ENCODE results near the gene GMCL2.
"Not testable (repeated sequence)": the region's sequence is repeated elsewhere in the genome, so short reads cannot be mapped to it uniquely, and the experiment has no call there.

Gene GMCL2

GRCh38 chr5:178187014-178187413 lies at the start of gene GMCL2:
GMCL2 (minus strand) TSS chr5:178187371; CDS start chr5:178187299, 72 bp downstream.
- DNase-seq (ENCODE audit: low read depth in 2 of 2) = no peak

DNA sequence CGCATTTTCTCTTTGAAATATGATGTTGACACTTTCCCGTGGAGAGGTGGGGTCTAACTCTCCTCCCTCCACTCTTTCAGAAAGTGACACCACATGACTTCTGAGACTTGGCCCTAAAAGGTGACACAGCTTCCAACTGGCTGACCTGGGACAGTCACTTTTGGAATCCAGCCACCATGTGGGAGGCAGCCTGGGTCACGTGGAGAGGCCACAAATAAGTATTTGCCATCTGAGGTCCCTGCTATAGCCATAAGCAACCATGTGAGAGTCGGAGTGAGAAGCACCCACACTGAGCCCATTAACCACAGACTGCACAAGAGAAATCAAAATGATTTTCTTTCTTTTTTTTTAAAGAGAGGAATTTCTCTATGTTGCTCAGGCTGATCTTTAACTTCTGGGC lies 49.5 kb upstream of the GMCL2 start:
- DNase-seq (ENCODE audit: low read depth in 2 of 2) = no peak

- no peak for DNase-seq (ENCODE audit: low read depth in 2 of 2)
These were observed 49.0 kb upstream of the GMCL2 start for GRCh38 chr5:178236126-178236525.

- DNase-seq (ENCODE audit: low read depth in 2 of 2) = no peak
These were observed 48.4 kb upstream of the GMCL2 start for GRCh38 chr5:178235588-178235974.

DNA sequence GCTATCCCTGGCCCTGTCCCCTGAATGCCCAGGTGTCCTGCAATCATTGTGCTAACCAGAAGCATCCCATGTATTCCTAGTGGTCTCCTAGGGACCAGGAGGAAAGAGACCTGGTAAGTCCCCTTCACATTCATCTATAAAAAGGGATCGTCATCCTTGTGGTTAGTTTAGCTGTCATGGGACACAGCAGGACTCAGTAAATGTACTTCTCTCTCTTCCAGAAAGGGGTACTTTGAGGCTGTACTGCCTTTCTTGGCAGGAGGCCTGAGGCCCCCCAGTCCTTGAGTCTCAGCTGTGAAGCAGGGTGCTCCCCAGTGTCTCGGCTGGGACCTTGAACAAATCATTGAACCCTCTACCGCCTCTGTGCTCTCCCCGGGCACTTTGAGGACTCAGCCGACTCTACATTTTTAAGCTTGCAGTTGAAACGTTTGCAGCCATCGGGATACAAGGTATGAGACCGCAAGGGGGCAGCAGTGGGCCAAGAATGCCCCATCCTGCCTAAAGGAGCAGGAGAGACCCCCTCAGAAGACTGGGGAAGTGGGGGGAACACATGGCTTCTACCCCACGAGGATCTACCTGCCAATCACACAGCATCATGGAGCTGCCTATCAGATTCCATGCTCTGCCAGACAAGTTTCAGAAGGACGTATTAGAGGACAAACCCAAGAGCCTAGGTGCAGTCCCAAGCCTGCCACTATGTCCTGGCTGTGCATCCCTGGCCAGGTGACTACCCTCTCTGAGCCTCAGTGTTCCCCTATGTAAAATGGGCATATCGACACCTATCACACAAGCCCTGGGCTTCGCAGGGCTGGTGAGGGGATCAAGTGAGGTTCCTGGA lies 47.8 kb upstream of the GMCL2 start:
- DNase-seq (ENCODE audit: low read depth in 2 of 2) = peak; percentile 48 to 71

DNA sequence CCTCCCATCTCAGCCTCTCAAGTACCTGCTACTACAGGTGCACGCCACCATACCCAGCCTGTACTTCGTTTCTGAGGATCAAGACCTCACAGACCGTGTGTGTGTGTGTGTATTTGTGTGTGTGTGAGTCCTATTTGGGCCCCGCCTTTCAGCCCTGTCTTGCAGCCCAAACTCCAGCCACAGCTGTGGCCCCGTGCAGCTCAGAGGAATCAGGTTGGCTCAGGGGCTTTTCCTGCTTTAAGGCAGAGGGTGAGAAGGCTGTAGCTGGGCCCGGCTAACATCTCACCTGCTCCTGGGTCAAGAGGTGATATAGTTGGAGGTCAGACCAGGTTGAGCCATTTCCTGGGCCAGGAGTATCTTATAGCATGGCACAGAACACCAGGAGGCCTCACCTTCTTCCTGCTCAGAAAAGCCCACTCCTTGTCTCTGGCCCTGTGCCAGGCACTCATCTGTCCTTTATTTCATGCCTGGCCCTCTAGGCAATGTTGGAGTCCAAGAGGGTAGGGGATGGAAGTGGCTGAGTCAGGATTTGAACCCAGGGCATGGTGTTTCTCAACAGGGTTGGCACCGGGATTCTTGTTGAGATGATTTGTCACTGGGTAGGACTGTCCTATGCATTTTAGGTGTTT lies 47.1 kb upstream of the GMCL2 start:
- no peak for DNase-seq (ENCODE audit: low read depth in 2 of 2)

DNA sequence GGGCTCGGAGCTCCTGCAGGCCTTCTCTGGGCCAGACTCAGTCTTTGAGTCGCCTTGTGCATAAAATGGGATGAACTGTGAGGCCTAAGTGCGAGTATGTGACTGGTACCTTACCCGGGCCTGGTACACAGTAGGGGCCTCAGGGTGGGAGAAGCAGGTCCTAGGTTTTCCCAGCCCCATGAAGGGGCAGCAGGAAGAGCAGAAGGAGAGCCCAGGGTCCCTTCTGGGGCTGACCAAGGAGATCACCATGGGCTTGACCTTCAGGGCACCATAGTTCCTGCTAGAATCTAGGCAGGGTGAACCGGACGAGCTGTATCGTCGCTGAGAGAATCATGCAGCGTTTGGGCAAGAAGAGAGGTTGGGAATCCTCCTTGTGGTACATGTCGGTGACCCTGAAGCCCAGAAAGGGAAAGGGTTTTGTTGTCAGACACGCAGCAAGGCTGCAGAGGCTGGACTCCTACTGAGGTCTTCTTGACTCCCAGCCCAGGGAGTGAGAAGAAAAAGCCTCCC lies 45.8 kb upstream of the GMCL2 start:
- DNase-seq (ENCODE audit: low read depth in 2 of 2) = no peak

DNA sequence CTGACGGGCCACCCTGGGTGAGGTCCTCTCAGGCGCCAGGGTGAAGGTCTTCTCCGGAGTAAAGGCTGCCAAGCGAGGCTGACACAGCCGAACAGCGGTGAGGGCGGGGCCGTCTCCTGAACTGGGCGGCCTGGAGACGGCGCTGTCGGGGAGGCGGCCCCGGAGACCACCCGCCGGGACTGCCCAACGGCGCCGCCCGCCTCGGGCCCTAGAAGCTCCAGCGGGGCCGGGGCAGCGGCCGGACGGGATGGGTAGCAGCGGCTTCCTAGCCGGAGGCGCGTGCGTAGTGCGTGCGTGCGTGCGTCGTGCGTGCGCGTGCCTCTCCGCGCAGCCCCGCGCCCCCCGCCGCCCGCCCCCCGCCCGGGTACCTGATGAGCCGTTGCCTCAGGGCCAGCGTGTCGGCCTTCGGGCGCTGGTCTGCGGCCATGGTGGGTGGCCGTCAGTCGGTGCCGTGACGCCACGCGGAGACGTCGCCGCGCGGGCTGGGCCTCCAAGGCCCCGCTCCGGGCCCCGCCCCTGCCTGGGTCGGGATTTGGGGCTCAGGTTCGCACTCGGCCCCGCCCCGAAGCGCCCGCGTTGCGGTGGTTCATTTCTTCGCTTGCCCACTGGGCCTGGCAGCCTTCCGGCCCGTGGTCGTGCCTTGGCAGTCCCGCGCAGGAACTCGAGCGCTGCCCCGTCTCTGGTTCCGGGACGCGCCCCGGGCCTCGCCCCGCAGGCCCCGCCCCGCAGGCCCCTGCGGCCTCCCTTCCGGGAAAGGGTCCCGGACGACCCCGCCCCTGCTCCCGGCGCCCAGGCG lies 45.2 kb upstream of the GMCL2 start, which contains the start of gene PHYKPL:
TSS of gene PHYKPL (minus strand) at position 679 of the 796 bp plus-strand sequence. CDS start at position 427, 252 bp downstream.
- peak; percentile 37 to 63 for DNase-seq (ENCODE audit: low read depth in 2 of 2)

DNA sequence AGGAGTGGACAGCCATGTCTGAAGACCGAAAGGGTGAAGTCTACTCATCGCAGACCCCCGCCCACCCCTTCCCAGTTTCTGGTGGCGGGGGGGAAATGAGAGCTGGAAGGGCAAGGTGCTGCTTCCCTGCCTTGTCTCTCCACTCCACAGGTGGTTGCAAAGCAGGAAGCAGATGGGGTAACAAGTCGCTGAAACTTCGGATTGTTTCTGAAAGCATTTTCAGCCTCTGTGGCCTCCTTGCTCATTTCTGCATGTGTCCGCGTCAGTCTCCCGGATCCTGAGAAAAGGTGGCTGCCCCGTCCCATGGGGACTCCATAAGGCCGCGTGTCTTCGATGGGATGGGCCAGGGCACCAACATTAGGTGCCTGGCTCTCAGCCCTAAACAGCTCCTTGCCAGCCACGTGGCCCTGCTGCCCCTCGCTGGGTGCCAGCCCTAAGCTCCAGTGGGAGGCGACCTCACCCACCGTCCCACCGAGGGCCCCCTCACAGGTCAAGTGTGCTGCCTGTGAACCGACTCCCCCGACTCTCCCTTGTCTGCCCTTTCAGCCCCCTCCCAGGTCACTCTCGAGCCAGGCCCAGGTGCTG lies 44.5 kb upstream of the GMCL2 start:
- no peak for DNase-seq (ENCODE audit: low read depth in 2 of 2)

GRCh38 chr5:178230879-178231538 lies 43.8 kb upstream of the GMCL2 start:
- DNase-seq (ENCODE audit: low read depth in 2 of 2) = no peak

DNA sequence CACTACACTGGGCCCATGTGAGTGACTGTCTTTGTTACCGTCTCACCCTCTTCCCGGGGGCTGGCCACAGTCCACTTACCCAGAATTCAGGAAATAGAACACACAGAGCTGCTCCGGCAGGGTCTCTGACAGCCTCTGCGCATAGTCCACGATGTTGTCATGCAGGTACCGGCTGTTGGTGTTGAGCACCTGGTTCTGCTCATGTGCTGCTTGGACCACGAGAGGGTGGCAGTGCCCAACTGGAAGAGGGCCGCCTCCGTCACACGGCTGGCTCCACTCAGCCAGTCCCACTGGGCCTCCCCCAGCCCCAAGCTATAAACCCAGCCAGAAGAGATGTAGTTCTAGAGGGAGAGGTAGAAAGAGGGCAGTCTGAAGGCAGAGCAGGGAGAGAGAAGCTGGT lies 42.7 kb upstream of the GMCL2 start:
- no peak for DNase-seq (ENCODE audit: low read depth in 2 of 2)

DNA sequence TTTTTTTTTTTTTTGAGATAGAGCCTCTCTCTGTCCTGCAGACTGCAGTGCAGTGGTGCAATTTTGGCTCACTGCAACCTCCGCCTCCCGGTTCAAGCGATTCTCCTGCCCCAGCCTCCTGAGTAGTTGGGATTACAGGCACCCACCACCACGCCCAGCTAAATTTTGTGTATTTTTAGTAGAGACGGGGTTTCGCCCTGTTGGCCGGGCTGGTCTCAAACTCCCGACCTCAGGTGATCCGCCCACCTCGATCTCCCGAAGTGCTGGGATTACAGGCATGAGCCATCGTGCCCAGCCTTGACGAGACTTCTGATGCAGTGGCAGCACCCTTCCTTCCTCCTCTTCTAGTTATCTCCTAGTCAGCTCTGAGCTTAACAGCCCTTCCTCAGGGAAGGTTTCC lies 41.9 kb upstream of the GMCL2 start:
- not testable (repeated sequence) for DNase-seq (ENCODE audit: low read depth in 2 of 2)

DNA sequence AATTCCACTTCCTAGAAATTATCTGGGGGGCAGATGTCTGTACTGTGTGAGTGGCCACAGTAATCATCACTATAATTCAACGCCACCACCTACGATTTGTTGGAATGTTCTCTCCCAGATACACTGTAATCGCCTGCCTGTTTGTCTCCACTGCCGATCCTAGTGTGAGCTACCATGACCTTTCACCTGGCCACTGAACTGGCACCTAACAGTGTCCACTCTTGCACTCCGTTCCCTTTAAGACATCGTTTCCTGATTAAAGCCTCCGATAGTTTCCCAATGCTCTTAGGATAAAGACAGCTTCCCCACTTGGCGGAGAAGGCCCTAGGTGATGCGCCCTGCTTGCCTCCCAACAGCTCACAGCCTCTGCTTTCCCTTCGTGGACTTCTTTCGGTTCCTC lies 41.4 kb upstream of the GMCL2 start:
- DNase-seq (ENCODE audit: low read depth in 2 of 2) = no peak

DNA sequence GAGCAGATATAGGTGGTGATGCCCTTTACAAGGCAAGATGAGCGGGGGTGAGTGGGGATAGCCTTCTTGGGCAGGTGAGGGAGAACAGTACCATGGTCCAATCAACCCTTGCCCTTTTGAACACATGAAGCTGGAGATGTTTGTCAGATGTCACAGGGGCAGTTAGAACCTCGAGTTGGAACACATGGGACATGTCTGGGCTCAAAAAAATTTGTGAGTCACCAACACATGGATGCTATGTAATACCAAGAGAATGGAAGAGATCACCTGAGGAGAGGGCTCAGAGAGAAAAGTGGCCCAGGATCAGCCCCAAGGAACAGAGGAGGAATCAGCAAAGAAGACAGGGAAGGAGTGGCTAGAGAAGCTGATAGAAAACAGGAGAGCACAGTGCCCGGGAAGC lies 40.8 kb upstream of the GMCL2 start:
- DNase-seq (ENCODE audit: low read depth in 2 of 2) = no peak

DNA sequence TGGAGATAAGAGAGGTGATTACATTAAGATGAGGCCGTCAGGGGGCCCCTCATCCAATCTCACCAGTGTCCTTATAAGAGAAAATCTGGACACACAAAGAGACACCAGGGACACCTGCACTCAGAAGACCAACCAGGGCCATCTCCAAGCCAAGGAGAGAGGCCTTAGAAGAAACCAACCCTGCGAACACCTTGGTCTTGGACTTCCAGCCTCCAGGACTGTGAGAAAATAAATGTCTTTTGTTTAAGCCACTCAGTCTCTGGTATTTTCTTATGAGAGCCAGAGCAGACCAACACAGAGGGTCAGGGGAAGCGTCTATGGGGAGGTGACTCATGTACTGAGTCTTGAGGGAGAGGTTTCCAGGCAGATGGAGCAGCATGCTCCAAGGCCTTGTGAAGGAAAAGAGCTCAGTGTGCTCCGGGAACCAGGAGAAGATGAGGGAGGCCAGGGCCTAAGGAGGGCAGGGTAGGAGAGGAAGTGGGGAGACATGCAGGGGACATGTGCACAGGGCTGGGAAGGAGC lies 40.0 kb upstream of the GMCL2 start:
- no peak for DNase-seq (ENCODE audit: low read depth in 2 of 2)

GRCh38 chr5:178225174-178225573 lies 38.0 kb upstream of the GMCL2 start:
- DNase-seq (ENCODE audit: low read depth in 2 of 2) = no peak

DNA sequence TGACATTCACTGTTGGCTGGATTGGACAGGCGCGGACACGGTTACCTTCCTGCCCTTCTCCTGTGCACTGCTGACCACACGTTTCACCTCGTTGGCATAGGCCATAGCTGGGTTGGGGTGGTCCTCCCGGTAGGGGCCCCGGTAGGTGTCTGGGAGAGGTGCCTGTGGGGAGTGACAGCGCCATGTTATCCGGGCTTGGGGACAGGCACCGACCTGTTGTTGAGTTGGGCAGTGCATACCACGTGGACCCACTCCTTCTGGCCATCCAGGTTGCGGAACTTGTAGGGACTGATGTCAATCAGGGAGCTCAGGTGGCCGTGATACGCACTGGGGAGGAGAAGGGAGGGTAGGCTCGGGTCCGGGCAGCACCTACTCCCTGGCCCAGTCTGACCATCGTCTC lies 37.2 kb upstream of the GMCL2 start:
- DNase-seq (ENCODE audit: low read depth in 2 of 2) = no peak

DNA sequence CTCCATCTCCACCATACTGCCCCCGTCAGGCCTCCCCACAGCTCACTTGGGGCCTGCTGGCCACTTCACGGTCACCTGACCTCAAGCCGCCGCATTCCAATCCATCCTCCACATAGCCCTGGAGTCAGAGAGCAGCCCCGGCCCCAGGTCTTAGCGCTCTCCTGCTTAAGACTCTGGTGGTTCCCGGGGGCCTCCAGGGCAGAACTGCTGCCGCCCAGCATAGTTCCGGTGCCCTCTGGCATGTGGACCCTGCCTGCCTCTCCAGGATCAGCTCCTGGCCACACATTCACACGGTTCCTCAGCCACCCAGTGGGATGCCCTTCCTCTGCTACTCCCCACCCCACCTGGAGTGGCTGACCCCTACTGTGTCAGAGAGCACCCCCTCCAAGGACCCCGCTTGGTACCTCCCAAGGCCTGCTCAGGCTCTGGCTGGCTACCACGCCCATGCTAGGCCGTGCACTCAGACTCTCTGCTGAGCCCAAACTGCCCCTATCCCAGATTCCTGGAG lies 36.7 kb upstream of the GMCL2 start:
- DNase-seq (ENCODE audit: low read depth in 2 of 2) = no peak

DNA sequence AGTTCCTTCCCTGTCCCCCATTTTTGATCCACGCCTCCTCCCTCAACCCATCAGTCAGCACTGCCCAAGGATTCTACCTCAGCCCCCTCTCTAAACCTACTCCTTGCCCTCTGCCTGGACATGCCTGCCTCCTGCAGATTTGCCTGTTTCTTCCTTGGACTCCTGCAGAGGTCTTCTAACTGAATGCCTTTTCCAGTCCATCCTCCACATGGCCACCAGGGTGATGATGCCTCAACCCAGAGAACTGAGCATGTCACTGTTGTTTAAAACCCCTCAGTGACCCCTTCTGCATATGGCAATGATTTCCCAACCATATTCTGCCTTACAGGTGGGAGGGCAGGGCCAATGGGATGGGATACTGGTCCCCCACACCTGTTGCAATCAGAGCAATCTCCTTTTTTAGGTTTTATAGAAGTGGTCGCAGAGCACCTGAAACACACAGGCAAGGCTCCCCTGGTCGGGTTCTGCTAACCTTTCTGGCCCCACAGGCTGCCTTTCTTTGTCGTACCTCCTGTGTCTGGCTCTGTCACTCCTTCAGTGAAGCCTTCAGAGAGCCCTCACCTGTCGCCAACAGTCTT lies 36.1 kb upstream of the GMCL2 start:
- DNase-seq (ENCODE audit: low read depth in 2 of 2) = no peak

- no peak for DNase-seq (ENCODE audit: low read depth in 2 of 2)
These were observed 35.1 kb upstream of the GMCL2 start for GRCh38 chr5:178222292-178222691.
